ENCODE data around the gene CDKN2B.

DNA sequence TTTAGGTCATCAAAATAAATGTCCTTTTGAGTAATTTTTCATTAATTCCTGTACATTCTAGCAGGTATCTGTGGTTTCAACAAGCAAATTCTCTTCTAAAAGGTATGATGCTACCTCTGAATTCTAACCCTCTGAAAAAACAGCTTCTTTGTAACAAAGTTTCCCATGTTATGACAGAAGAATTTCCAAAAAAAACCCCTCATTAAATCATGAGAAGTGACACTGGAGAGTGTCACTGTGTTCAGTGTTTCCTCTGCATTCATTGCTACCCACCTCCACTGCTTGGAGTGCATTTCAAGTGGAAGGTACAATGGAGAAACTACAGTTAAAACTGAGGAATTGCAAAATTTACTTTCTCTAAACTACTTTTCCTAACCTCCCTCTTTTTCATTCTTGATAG lies 25.0 kb downstream of the CDKN2B start:
- TF ChIP-seq ZFX (IDR thresholded peaks at IDR 0.05) (no peak), SIN3A (IDR thresholded peaks at IDR 0.05; ENCODE audit: low read depth) (no peak), POLR2A (IDR thresholded peaks at IDR 0.05; ENCODE audit: borderline replicate concordance, extremely low read depth, insufficient read depth, insufficient read length) (no peak), EZH2phosphoT487 (IDR thresholded peaks at IDR 0.05; ENCODE audit: borderline replicate concordance) (no peak)
- TF ChIP-seq, protein P1, sequence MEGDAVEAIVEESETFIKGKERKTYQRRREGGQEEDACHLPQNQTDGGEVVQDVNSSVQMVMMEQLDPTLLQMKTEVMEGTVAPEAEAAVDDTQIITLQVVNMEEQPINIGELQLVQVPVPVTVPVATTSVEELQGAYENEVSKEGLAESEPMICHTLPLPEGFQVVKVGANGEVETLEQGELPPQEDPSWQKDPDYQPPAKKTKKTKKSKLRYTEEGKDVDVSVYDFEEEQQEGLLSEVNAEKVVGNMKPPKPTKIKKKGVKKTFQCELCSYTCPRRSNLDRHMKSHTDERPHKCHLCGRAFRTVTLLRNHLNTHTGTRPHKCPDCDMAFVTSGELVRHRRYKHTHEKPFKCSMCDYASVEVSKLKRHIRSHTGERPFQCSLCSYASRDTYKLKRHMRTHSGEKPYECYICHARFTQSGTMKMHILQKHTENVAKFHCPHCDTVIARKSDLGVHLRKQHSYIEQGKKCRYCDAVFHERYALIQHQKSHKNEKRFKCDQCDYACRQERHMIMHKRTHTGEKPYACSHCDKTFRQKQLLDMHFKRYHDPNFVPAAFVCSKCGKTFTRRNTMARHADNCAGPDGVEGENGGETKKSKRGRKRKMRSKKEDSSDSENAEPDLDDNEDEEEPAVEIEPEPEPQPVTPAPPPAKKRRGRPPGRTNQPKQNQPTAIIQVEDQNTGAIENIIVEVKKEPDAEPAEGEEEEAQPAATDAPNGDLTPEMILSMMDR (IDR thresholded peaks at IDR 0.05 in 2 of 3, conservative IDR thresholded peaks at IDR 0.05 in 1 of 3; ENCODE audit: borderline replicate concordance in 1 of 3, insufficient read depth in 1 of 3, low read depth in 2 of 3, low read length in 2 of 3), result no peak
- TF ChIP-seq, protein P2, sequence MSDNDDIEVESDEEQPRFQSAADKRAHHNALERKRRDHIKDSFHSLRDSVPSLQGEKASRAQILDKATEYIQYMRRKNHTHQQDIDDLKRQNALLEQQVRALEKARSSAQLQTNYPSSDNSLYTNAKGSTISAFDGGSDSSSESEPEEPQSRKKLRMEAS (IDR thresholded peaks at IDR 0.05), result no peak
